Astrocyte (in vitro differentiated cells and primary cell): Measurements from ENCODE around the gene CDS2. TPM values are rescaled to one million over a fixed set of nuclear protein-coding genes. Genes with fewer than 3 reads are reported as not detected.

Source experiments
- DNase-seq: peaks from one replicate; pipeline ENCODE4 v3.0.0-alpha.2; 2010; ENCODE audit warnings: low read depth
- FAIRE-seq: peaks from 2 replicates; lab custom pipeline; 2011; peaks lifted over from hg19 to GRCh38; lab: Jason Lieb, UNC
- H2AFZ ChIP-seq: 2 replicates; pipeline ENCODE4 v1.6.0; 2012; ENCODE audit warnings: low read depth, low read length, inconsistent platforms
- H3K27ac ChIP-seq: 2 replicates; pipeline ENCODE4 v1.5.1; 2011; ENCODE audit warnings: low read depth, low read length, inconsistent platforms
- H3K27me3 ChIP-seq: 2 replicates; pipeline ENCODE4 v1.6.0; 2011; ENCODE audit warnings: low read length, inconsistent platforms; ENCODE audit not compliant: insufficient read depth
- H3K36me3 ChIP-seq: 2 replicates; pipeline ENCODE4 v1.5.1; 2011; ENCODE audit warnings: low read length, inconsistent platforms; ENCODE audit not compliant: insufficient read depth
- H3K4me1 ChIP-seq: 2 replicates; pipeline ENCODE4 v1.5.1; 2011; ENCODE audit warnings: low read length, inconsistent platforms; ENCODE audit not compliant: insufficient read depth
- H3K4me2 ChIP-seq: 2 replicates; pipeline ENCODE4 v1.6.0; 2012; ENCODE audit warnings: low read length, inconsistent platforms
- H3K4me3 ChIP-seq: 2 replicates; pipeline ENCODE4 v1.5.1; 2011; ENCODE audit warnings: low read depth, mild to moderate bottlenecking, low read length, inconsistent platforms; ENCODE audit not compliant: insufficient read depth
- H3K79me2 ChIP-seq: 2 replicates; pipeline ENCODE4 v1.6.0; 2012; ENCODE audit warnings: mild to moderate bottlenecking, low read length, inconsistent platforms; ENCODE audit not compliant: insufficient read depth
- H3K9ac ChIP-seq: 2 replicates; pipeline ENCODE4 v1.6.0; 2012; ENCODE audit warnings: mild to moderate bottlenecking, low read length, inconsistent platforms
- H3K9me3 ChIP-seq: 2 replicates; pipeline ENCODE4 v1.5.1; 2012; ENCODE audit warnings: low read depth, mild to moderate bottlenecking, low read length, inconsistent platforms; ENCODE audit not compliant: insufficient read depth
- H4K20me1 ChIP-seq: 2 replicates; pipeline ENCODE4 v1.6.0; 2012; ENCODE audit warnings: low read length, inconsistent platforms; ENCODE audit not compliant: insufficient read depth
- H3K27ac Mint-ChIP-seq: one replicate; pipeline ENCODE4 v1.8.0; 2021; ENCODE audit warnings: mild to moderate bottlenecking, mixed read lengths; ENCODE audit not compliant: unreplicated experiment
- H3K27me3 Mint-ChIP-seq: one replicate; pipeline ENCODE4 v1.8.0; 2021; ENCODE audit warnings: low read depth, mixed read lengths; ENCODE audit not compliant: unreplicated experiment
- H3K36me3 Mint-ChIP-seq: one replicate; pipeline ENCODE4 v1.8.0; 2021; ENCODE audit warnings: low read depth, mixed read lengths; ENCODE audit not compliant: unreplicated experiment
- H3K4me1 Mint-ChIP-seq: one replicate; pipeline ENCODE4 v1.8.0; 2021; ENCODE audit warnings: low read depth, mixed read lengths; ENCODE audit not compliant: unreplicated experiment
- H3K4me3 Mint-ChIP-seq: one replicate; pipeline ENCODE4 v1.8.0; 2021; ENCODE audit warnings: mild to moderate bottlenecking, moderate library complexity, mixed read lengths; ENCODE audit not compliant: unreplicated experiment
- H3K9me3 Mint-ChIP-seq: one replicate; pipeline ENCODE4 v1.8.0; 2021; ENCODE audit warnings: mild to moderate bottlenecking, mixed read lengths; ENCODE audit not compliant: unreplicated experiment
- CTCF ChIP-seq: IDR thresholded peaks from 2 replicates; pipeline ENCODE4 v1.5.1; 2011; ENCODE audit warnings: low read depth, mild to moderate bottlenecking, inconsistent platforms, low read length, moderate library complexity; ENCODE audit not compliant: insufficient read depth
- EZH2 ChIP-seq: IDR thresholded peaks from 2 replicates; pipeline ENCODE4 v1.6.1; 2012; ENCODE audit warnings: mild to moderate bottlenecking, low read length, inconsistent platforms; ENCODE audit not compliant: insufficient read depth
- total RNA-seq: library from RNA; stranded (reverse); gene quantifications from 2 replicates; pipeline ENCODE4 v1.2.1, GENCODE V29; 2021

Gene CDS2
- total RNA-seq, 1 donor from 2014 or later, result 53.9 TPM

GRCh38 chr20:5161536-5162164 lies 34.8 kb downstream of the CDS2 start:
- Mint-ChIP-seq H3K36me3 (peaks cover 4% of the 10 kb centered on the region), H3K4me3 (no peak overlapping the region), H3K27ac (no peak overlapping the region), H3K4me1 (peaks cover 17% of the 10 kb centered on the region), H3K9me3 (no peaks in the 10 kb centered on the region), H3K27me3 (no peaks in the 10 kb centered on the region)
- Histone ChIP-seq H3K4me3 (no peak overlapping the region), H4K20me1 (peaks cover 57% of the 10 kb centered on the region), H3K27ac (no peak overlapping the region), H3K4me1 (peaks cover 8% of the 10 kb centered on the region), H2AFZ (no peak overlapping the region), H3K79me2 (peaks cover 58% of the 10 kb centered on the region), H3K36me3 (no peaks in the 10 kb centered on the region), H3K27me3 (no peaks in the 10 kb centered on the region), H3K9ac (no peak overlapping the region), H3K9me3 (no peaks in the 10 kb centered on the region), H3K4me2 (no peak overlapping the region)
- TF ChIP-seq CTCF (no peak), EZH2 (no peak)
- DNase-seq, result no peak
- FAIRE-seq, result no peak

- H3K4me2 ChIP-seq, result no peak overlapping the region
- no peak overlapping the region for H2AFZ ChIP-seq
- H3K9me3 Mint-ChIP-seq, result no peaks in the 10 kb centered on the region
- H3K9me3 ChIP-seq, result no peaks in the 10 kb centered on the region
- H3K27ac Mint-ChIP-seq, result no peak overlapping the region
- FAIRE-seq (no peak), DNase-seq (no peak)
- no peak overlapping the region for H3K4me3 ChIP-seq
- peaks cover 13% of the 10 kb centered on the region for H3K4me1 ChIP-seq
- no peak overlapping the region for H3K9ac ChIP-seq
- no peaks in the 10 kb centered on the region for H3K27me3 ChIP-seq
- H4K20me1 ChIP-seq, result peaks cover 71% of the 10 kb centered on the region
- H3K36me3 ChIP-seq, result no peaks in the 10 kb centered on the region
- peaks cover 4% of the 10 kb centered on the region for H3K36me3 Mint-ChIP-seq
- H3K27ac ChIP-seq, result no peak overlapping the region
- peaks cover 63% of the 10 kb centered on the region for H3K79me2 ChIP-seq
- no peaks in the 10 kb centered on the region for H3K27me3 Mint-ChIP-seq
- H3K4me1 Mint-ChIP-seq, result peaks cover 19% of the 10 kb centered on the region
- TF ChIP-seq CTCF (no peak), EZH2 (no peak)
- H3K4me3 Mint-ChIP-seq, result no peak overlapping the region
Measured at GRCh38 chr20:5164645-5165625, 38.1 kb downstream of the CDS2 start.
